Measurements from ENCODE around the gene COL8A1.
"Not testable (repeated sequence)": the region's sequence is repeated elsewhere in the genome, so short reads cannot be mapped to it uniquely, and the experiment has no call there.

COL8A1 gene

GRCh38 chr3:99638167-99638948 lies at the start of gene COL8A1:
COL8A1 (plus strand) TSS chr3:99638594; CDS start chr3:99790683, 152,089 bp downstream.
- no peak for DNase-seq (ENCODE audit: low spot score)

- not testable (repeated sequence) for DNase-seq (ENCODE audit: low spot score)
These were observed 49.2 kb upstream of the COL8A1 start for GRCh38 chr3:99589168-99589567.

- no peak for DNase-seq (ENCODE audit: low spot score)
These were observed 38.5 kb upstream of the COL8A1 start for GRCh38 chr3:99599894-99600293.

GRCh38 chr3:99601515-99601914 lies 36.9 kb upstream of the COL8A1 start:
- DNase-seq (ENCODE audit: low spot score), result no peak

GRCh38 chr3:99602183-99602582 lies 36.2 kb upstream of the COL8A1 start:
- no peak for DNase-seq (ENCODE audit: low spot score)

- DNase-seq (ENCODE audit: low spot score), result no peak
These were observed 31.2 kb upstream of the COL8A1 start for GRCh38 chr3:99607151-99607550.

- DNase-seq (ENCODE audit: low spot score), result no peak
These were observed 23.6 kb upstream of the COL8A1 start for GRCh38 chr3:99614768-99615167.

- no peak for DNase-seq (ENCODE audit: low spot score)
These were observed 18.2 kb upstream of the COL8A1 start for GRCh38 chr3:99620077-99620767.

- no peak for DNase-seq (ENCODE audit: low spot score)
These were observed 17.4 kb upstream of the COL8A1 start for GRCh38 chr3:99620976-99621375.

GRCh38 chr3:99624496-99625236 lies 13.7 kb upstream of the COL8A1 start:
- DNase-seq (ENCODE audit: low spot score), result no peak

GRCh38 chr3:99625237-99625622 lies 13.2 kb upstream of the COL8A1 start:
- DNase-seq (ENCODE audit: low spot score), result no peak

- no peak for DNase-seq (ENCODE audit: low spot score)
These were observed 12.6 kb upstream of the COL8A1 start for GRCh38 chr3:99625643-99626416.

- no peak for DNase-seq (ENCODE audit: low spot score)
These were observed 12.0 kb upstream of the COL8A1 start for GRCh38 chr3:99626417-99626788.

GRCh38 chr3:99627062-99627826 lies 11.2 kb upstream of the COL8A1 start:
- no peak for DNase-seq (ENCODE audit: low spot score)

- no peak for DNase-seq (ENCODE audit: low spot score)
These were observed 7.6 kb upstream of the COL8A1 start for GRCh38 chr3:99630815-99631214.

- no peak for DNase-seq (ENCODE audit: low spot score)
These were observed 4.4 kb upstream of the COL8A1 start for GRCh38 chr3:99633887-99634558.

- DNase-seq (ENCODE audit: low spot score), result no peak
These were observed 3.5 kb upstream of the COL8A1 start for GRCh38 chr3:99634881-99635280.

GRCh38 chr3:99635348-99635747 lies 3.0 kb upstream of the COL8A1 start:
- no peak for DNase-seq (ENCODE audit: low spot score)

- DNase-seq (ENCODE audit: low spot score), result no peak
These were observed 1.4 kb upstream of the COL8A1 start for GRCh38 chr3:99637016-99637367.

GRCh38 chr3:99637368-99638111 lies 854 bp upstream of the COL8A1 start:
- DNase-seq (ENCODE audit: low spot score), result no peak
